Ecto neural progenitor cell (in vitro differentiated cells): ENCODE data around the gene PCK1.
"Not testable (repeated sequence)": the region's sequence is repeated elsewhere in the genome, so short reads cannot be mapped to it uniquely, and the experiment has no call there.

Experiments
- DNase-seq: peaks from one replicate; pipeline ENCODE4 v3.0.0-alpha.2; 2018; ENCODE audit warnings: low spot score

Gene PCK1

DNA sequence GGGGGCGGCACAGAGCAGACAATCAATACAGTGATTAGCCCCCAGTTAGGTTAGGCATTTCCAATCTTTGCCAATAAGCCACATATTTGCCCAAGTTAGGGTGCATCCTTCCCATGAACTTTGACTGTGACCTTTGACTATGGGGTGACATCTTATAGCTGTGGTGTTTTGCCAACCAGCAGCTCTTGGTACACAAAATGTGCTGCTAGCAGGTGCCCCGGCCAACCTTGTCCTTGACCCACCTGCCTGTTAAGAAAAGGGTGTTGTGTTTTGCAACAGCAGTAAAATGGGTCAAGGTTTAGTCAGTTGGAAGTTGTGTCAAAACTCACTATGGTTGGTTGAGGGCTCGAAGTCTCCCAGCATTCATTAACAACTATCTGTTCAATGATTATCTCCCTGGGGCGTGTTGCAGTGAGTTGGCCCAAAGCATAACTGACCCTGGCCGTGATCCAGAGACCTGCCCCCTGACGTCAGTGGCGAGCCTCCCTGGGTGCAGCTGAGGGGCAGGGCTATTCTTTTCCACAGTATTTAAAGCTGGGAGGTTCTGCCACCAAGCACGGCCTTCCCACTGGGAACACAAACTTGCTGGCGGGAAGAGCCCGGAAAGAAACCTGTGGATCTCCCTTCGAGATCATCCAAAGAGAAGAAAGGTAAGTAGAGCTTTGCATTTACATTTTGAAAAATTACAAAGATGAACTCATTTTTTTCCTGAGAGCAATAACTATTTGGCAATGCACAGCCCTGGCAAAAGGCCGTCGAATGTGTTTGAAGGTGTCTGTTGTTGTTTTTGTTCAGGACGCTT lies at the start of gene PCK1:
Gene PCK1 (plus strand): TSS at position 557 of the 802 bp plus-strand sequence. CDS start 302 bp downstream, outside the sequence.
- DNase-seq, result no peak

DNA sequence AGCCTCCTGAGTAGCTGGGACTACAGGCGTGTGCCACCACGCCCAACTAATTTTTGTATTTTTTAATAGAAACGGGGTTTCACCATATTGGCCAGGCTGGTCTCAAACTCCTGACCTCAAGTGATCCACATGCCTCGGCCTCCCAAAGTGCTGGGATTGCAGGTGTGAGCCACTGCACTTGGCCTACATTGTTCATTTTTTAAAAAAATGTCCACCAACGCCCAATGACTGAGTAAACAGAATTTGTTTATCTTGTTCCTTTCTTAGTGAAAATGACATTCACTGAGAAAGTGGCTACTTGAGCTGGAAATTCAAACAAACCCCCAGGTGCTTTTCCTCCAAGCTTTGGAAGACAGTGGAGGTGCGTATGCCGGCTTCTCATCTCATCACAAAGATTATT lies 49.2 kb upstream of the PCK1 start:
- DNase-seq, result not testable (repeated sequence)

DNA sequence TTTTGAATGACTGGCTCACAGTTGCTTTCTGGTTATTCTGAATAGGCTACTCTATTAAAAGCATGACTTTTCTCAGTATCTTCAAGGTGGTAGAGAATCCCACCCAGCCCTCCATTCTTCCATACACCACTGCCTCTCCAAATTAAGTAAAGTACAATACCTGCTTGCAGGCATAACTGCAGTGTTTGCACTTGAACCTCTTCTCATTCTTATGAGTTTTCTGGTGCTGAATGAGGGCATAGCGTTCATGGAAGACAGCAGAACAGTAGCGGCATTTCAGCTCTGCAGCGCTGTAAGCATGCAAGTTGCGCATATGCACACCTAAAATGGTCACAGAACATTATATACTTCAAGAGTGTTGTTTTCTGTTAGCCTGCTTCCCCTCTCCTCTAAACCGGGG lies 48.5 kb upstream of the PCK1 start:
- no peak for DNase-seq

DNA sequence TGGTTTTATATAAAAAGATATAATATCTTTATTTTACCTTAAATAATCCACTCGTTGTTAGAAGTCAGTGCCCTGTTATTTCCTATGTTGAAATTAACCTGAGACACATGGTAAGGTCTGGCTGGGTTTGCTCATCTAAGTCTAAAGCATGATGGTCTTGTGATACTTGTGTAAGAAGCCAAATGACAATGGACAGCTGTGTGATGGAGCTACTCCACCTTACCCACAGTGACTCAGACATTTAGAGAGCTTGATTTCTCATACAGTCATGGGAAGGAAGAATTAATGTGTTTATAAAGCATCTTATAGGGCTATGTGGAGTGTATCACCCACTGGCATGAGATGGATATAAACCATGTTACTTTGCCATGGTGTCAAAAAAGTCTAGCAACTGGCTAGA lies 47.7 kb upstream of the PCK1 start:
- no peak for DNase-seq

DNA sequence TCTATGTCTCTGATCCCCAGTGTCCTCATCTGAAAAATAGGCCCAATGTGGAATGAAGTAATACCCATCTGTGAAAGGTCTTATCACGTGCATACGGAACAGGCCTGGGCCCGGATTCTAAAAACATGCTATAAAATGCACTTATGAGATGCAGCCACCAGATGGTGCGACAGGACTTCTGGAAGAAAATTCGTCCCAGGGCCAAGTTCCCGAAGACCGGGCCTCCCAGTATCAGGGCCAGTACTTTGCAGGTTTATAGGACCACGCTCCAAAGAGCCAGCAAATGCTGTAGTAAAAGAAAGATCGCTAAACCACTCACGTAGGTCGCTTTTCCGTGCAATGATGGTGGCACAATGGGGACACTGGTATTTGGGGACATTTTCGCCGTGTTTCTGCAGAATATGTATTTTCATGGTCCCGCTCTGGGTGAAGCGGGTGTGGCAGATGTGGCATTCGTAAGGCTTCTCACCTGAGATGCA lies 46.6 kb upstream of the PCK1 start:
- peak; percentile 72 for DNase-seq

GRCh38 chr20:57517904-57518303 lies 43.0 kb upstream of the PCK1 start:
- DNase-seq, result no peak

GRCh38 chr20:57522380-57523140 lies 38.4 kb upstream of the PCK1 start:
- no peak for DNase-seq

DNA sequence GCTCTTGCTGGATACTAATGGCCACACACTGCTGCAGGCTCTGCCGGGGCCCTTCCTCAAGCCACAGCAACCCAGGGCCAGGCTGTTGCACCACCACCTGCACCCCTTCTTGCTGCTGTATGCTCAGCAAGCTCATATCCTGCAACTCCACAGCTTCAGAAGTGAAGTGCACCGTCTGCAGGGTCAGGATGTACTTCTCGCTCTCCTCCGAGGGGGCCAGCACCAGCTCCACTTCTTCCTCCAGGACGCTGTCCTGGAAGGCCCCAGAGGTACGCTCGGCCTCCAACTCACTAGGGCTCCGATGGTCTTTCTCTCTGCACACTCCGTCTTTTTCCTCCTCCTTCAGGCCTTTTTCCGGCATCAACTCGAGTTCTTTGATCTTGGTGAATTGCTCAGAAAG lies 37.1 kb upstream of the PCK1 start:
- DNase-seq, result no peak

DNA sequence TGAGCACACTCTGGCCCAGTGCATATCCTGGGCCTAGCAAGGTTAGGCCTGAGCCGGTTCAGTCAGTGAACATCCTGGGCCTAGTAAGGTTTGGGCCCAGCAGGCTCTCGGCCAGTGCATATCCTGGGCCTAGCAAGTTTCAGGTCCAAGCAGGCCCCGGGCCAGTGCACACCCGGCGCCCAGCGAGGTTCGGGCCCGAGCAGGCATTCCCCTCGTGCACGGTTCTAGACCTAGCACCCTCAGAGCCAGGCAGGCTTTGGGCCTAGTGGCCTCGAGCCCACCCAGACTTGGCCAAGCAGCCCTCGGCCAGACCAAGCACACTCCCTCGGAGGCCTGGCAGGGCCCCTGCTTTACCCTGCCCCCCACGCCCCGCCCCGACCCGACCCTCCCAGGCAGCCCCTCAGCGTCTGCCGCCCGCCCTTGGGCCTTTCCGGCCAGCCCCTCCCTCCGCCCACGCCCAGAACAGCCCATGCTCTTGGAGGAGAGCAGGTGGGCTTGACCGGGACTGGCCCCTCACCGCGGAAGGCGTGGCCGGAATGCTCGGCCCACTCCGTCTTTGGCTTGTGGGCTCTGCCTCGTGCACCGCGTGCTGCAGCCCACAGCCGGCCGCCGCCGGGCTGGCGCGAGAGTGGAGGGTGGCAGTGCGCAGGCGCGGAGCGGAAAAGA lies 36.3 kb upstream of the PCK1 start, which contains the start of gene CTCFL:
Gene CTCFL (minus strand): TSS at position 630 of the 666 bp plus-strand sequence. CDS start 935 bp downstream, outside the sequence.
- no peak for DNase-seq

DNA sequence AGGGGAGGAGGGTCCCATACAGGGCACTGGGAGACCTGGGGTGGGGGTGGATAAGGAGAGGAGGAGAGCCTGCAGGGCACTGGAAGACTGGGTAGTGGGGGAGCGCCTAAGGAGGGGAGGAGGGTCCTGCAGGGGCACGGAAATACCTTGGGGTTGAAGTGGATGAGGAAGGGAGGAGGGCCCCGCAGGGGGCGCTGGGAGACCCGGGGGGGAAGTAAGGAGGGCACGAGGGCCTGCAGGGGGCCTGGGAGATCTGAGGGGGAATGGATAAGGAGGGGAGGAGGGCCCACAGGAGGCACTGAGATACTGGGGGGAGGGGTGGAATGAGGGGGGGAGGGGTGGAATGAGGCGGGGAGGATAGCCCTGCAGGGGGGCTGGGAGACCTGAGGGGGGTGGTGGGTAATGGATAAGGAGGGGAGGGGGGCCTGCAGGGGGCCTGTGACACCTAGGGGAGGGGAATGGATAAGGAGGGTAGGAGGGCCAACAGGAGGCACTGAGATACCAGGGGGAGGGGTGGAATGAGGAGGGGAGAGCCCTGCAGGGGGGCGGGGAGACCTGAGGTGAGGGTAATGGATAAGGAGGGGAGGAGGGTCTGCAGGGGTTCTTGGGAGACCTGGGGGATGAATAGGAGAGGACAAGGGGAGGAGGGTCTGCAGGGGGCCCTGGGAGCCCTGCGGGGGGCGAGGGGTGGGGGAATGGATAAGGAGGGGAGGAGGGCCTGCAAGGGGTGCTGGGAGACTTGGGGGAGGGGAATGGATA lies 35.4 kb upstream of the PCK1 start:
- DNase-seq, result no peak

- DNase-seq, result no peak
These were observed 34.6 kb upstream of the PCK1 start for GRCh38 chr20:57526087-57526884.

DNA sequence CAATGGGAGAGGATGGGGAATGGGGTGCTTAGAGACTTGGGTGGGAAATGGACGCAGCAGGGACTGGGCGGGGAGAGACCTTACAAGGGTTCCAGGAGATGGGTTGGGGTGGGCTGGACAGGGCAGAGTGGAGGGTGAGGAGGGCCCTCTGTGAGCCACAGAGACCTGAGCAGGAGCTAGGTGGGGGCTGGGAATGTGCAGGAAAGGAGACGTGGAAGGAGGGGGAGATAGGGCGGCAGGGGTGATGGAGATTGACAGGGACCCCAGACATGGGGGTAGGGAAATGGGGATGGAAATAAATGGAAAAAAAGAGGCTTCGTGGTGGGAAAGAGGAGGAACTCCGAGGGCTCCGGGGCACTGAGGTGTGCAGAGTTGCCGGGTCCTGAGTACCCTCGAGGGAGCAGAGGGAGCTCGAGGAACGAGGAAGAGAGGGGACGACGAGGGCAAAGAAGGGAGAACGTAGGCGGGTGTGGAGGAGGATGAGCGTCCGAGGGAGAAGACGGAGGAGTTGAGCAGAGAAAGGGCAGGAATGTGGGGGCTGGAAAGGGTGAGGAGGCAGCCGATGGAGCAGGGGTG lies 33.9 kb upstream of the PCK1 start:
- DNase-seq, result no peak

DNA sequence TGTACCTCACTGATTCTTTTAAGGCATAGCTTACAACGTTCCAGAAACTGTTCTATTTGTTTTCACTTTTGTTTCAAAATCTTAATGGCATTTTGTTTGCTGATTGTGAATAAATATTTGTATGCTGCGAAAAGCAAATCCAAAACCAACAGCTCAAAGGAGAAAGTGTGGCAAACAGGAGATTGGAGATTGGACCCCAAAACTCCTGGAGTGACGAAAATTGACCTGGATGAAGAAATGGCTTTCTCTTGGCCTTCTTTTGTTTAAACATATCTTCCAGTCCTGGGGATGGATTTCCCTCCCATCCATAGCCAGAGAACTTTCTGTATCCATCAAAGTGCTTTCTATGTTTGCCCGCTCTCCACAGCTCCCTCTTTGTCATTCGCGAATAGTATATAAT lies 33.2 kb upstream of the PCK1 start:
- no peak for DNase-seq

DNA sequence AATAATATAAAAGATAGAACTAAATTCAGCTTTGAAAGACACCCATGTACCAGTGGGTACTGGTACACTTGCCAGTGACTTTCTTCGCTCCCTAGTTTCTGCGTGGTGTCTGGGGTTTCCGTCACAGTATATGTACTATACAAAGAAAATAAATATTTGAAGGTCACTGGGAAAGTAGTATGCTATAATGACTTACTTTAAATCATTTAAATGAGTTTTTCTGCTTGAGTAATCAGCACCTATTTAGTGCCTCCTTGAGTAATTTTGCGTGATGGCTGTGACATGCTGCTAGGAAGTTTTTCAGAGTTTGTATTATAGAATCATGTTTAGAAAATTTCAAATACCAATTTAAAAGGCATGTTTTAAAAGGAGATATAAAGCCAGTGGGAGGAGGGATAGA lies 32.8 kb upstream of the PCK1 start:
- no peak for DNase-seq

- no peak for DNase-seq
These were observed 31.7 kb upstream of the PCK1 start for GRCh38 chr20:57529160-57529585.

- no peak for DNase-seq
These were observed 31.1 kb upstream of the PCK1 start for GRCh38 chr20:57529810-57530209.

DNA sequence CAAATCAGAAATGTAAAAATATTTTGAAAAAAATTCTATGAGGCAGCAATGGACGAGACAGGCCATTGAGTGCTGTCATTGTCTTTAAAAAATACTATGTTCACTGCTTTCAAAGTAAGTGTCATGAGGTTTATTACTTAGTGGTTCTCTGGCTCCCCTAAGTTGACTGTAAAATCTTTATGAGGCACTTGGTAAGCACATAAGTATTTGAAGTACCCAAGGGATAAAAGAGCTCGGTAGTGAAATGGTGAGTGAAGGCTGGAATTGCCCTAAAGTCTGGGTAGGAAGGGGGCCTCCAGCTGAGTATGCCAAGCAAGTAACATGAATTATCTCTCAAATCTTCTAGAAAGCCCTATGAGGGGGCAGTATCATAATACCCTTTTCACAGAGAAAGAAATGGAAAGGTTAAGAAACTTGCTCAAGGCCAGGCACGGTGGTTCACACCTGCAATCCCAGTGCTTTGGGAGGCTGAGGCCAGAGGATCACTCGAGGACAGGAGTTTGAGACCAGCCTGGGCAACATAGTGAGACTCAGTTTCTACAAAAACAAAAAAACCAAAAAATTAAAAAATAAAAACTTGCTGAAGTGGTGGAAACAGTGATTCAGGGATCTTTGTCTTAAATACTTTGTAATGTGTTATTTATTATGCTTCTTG lies 30.5 kb upstream of the PCK1 start:
- DNase-seq, result no peak

DNA sequence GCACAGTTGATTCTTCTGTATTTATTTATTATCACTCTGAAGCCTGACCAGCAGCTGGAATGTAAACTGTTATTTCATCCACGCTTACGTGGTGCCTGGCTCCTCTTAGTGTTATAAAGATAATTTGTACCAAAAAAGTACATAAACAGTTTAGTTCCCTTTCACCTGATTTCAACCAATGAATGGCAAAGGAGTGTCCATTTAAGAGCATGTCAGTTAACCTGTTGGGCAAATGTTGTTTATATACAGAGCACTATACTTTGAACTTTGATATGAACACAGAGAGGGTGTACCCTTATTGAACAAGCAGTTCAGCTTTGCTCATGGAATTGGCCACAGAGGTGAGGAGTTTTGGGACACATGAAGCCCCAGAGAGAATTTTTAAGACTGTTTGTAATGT lies 28.8 kb upstream of the PCK1 start:
- no peak for DNase-seq

GRCh38 chr20:57535297-57535696 lies 25.6 kb upstream of the PCK1 start:
- no peak for DNase-seq

- DNase-seq, result no peak
These were observed 24.7 kb upstream of the PCK1 start for GRCh38 chr20:57536120-57536708.
